Uterus (tissue), 2 donors: ENCODE data around the gene RPL38.

Source experiments
- POLR2A ChIP-seq, 2 donors: fragments of 450-650 bp; IDR thresholded peaks; one replicate each; pipeline ENCODE4 v1.6.1; 2016; ENCODE audit warnings: antibody characterized with exemption in 2 of 2, mild to moderate bottlenecking in 1 of 2, moderate library complexity in 1 of 2
- TF ChIP-seq, protein P1 (sequence below), 4 experiments: fragments of 200-600 bp in 2 of 4; fragments of 450-650 bp in 2 of 4; sonication (generic) in 2 of 4; IDR thresholded peaks; one replicate each; pipeline ENCODE4 v1.5.1; 2016 to 2019; ENCODE audit warnings: antibody characterized with exemption in 4 of 4, mild to moderate bottlenecking in 2 of 4, moderate library complexity in 1 of 4

DNA sequence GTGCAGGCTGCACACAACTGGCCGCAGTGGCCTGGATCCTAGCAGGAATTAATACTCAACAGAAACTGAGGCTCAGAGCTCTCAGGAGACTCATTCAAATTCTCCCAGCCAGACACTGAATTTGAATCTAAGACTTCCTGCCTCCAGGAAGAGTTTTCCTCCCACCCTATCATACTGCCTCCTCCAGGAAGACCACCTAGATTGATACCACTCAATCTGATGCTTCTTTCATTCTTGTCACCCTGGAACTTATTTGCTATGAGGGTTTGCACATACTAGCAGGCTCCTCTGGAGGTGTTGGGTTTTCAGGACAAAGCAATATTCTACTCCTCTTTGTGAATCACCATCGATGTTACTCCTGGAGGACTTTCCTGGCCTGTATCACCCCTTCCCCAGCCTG is 5.7 kb upstream of the RPL38 start:
- TF ChIP-seq, protein P1, sequence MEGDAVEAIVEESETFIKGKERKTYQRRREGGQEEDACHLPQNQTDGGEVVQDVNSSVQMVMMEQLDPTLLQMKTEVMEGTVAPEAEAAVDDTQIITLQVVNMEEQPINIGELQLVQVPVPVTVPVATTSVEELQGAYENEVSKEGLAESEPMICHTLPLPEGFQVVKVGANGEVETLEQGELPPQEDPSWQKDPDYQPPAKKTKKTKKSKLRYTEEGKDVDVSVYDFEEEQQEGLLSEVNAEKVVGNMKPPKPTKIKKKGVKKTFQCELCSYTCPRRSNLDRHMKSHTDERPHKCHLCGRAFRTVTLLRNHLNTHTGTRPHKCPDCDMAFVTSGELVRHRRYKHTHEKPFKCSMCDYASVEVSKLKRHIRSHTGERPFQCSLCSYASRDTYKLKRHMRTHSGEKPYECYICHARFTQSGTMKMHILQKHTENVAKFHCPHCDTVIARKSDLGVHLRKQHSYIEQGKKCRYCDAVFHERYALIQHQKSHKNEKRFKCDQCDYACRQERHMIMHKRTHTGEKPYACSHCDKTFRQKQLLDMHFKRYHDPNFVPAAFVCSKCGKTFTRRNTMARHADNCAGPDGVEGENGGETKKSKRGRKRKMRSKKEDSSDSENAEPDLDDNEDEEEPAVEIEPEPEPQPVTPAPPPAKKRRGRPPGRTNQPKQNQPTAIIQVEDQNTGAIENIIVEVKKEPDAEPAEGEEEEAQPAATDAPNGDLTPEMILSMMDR (IDR thresholded peaks at IDR 0.05): no peak
- TF ChIP-seq POLR2A (IDR thresholded peaks at IDR 0.05): no peak
